Osteocyte (in vitro differentiated cells): ENCODE results near the gene CST9L. TPM values are rescaled to one million over a fixed set of nuclear protein-coding genes. Genes with fewer than 3 reads are reported as not detected.

Experiments
- DNase-seq: peaks from one replicate; pipeline ENCODE4 v3.0.0; 2021; ENCODE audit warnings: mixed read lengths; ENCODE audit not compliant: unreplicated experiment; ENCODE audit errors: extremely low spot score
- H3K27ac Mint-ChIP-seq: one replicate; pipeline ENCODE4 v1.8.0; 2021; ENCODE audit warnings: mild to moderate bottlenecking, mixed read lengths; ENCODE audit not compliant: unreplicated experiment
- H3K27me3 Mint-ChIP-seq: one replicate; pipeline ENCODE4 v1.8.0; 2021; ENCODE audit warnings: mixed read lengths; ENCODE audit not compliant: unreplicated experiment
- H3K36me3 Mint-ChIP-seq: one replicate; pipeline ENCODE4 v1.8.0; 2021; ENCODE audit warnings: mixed read lengths; ENCODE audit not compliant: unreplicated experiment
- H3K4me1 Mint-ChIP-seq: one replicate; pipeline ENCODE4 v1.8.0; 2021; ENCODE audit warnings: mixed read lengths; ENCODE audit not compliant: unreplicated experiment
- H3K4me3 Mint-ChIP-seq: one replicate; pipeline ENCODE4 v1.8.0; 2021; ENCODE audit warnings: mild to moderate bottlenecking, moderate library complexity, mixed read lengths; ENCODE audit not compliant: unreplicated experiment
- H3K9me3 Mint-ChIP-seq: one replicate; pipeline ENCODE4 v1.8.0; 2021; ENCODE audit warnings: mixed read lengths; ENCODE audit not compliant: unreplicated experiment
- long read RNA-seq: library from polyadenylated mRNA; unstranded; transcript quantifications from one replicate; pipeline ENCODE4 v2.0.0, GENCODE V29; 2021
- total RNA-seq: library from RNA; stranded (reverse); gene quantifications from 2 replicates; pipeline ENCODE4 v1.2.1, GENCODE V29; 2021
- TF ChIP-seq, protein P1 (sequence below): fragments of 200-600 bp; sonication (generic); IDR thresholded peaks from 2 replicates; pipeline ENCODE4 v1.5.0; 2021; ENCODE audit warnings: antibody characterized with exemption, mild to moderate bottlenecking, moderate library complexity

CST9L gene, protein sequence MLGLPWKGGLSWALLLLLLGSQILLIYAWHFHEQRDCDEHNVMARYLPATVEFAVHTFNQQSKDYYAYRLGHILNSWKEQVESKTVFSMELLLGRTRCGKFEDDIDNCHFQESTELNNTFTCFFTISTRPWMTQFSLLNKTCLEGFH
- total RNA-seq, result not detected in 2 replicates
- long read RNA-seq, result 0 reads

- no peak within 1 kb of the TSS for H3K4me3 Mint-ChIP-seq
- no peaks in the 10 kb centered on the region for H3K9me3 Mint-ChIP-seq
- H3K36me3 Mint-ChIP-seq, result no peaks in the 10 kb centered on the region
- no peak for DNase-seq
- peaks cover 25% of the 10 kb centered on the region for H3K27me3 Mint-ChIP-seq
- no peak within 1 kb of the TSS for H3K27ac Mint-ChIP-seq
- TF ChIP-seq, protein P1, sequence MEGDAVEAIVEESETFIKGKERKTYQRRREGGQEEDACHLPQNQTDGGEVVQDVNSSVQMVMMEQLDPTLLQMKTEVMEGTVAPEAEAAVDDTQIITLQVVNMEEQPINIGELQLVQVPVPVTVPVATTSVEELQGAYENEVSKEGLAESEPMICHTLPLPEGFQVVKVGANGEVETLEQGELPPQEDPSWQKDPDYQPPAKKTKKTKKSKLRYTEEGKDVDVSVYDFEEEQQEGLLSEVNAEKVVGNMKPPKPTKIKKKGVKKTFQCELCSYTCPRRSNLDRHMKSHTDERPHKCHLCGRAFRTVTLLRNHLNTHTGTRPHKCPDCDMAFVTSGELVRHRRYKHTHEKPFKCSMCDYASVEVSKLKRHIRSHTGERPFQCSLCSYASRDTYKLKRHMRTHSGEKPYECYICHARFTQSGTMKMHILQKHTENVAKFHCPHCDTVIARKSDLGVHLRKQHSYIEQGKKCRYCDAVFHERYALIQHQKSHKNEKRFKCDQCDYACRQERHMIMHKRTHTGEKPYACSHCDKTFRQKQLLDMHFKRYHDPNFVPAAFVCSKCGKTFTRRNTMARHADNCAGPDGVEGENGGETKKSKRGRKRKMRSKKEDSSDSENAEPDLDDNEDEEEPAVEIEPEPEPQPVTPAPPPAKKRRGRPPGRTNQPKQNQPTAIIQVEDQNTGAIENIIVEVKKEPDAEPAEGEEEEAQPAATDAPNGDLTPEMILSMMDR, result no peak
- no peaks in the 10 kb centered on the region for H3K4me1 Mint-ChIP-seq
Measured at GRCh38 chr20:23568320-23568970, at the start of gene CST9L. Gene CST9L, minus strand, starts transcription at chr20:23568484. Its CDS starts 34 bp downstream, at chr20:23568450.

DNA sequence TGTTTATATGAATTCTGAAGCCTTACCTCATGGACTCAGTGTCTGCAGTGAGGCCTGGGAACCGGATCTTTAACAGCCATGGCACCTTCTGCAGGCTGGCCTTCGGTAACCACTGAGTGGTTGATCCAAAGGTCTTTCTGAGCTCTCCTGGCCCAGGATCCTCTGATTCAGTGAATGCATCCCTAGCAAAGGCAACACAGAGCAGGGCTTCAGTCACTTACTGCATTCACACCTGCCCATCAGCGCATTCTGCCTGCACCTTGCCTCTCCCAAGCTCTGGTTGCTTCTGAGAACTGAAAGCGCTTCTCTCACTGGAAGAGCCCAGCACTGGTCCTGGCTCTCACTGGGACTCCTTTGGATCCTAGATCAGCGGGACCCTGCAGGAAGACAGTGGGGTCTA is 45.9 kb upstream of the CST9L start:
- peaks cover 4% of the 10 kb centered on the region for H3K27me3 Mint-ChIP-seq
- no peaks in the 10 kb centered on the region for H3K36me3 Mint-ChIP-seq
- peaks cover 9% of the 10 kb centered on the region for H3K4me1 Mint-ChIP-seq
- no peaks in the 10 kb centered on the region for H3K9me3 Mint-ChIP-seq
- no peak overlapping the region for H3K4me3 Mint-ChIP-seq
- DNase-seq, result no peak
- TF ChIP-seq, protein P1, result no peak
- H3K27ac Mint-ChIP-seq, result no peak overlapping the region

DNA sequence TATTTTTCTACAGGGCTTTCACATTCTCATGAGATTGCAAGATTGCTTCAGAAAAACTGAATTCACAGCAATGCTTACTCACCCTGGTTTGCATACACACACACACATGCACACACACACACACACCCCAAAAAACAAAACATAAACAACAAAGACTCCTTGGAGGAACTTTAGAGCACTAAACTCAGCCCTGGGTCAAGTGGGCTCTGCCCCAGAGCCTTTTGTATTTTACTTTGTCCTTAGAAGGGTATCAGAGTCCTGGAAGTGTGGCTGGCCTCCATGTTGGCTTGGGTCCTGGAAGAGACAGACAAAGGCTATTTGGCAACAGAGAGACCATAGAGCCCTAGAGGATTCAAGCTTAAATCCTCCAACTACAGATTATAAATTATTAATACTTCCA is 45.4 kb upstream of the CST9L start:
- no peaks in the 10 kb centered on the region for H3K9me3 Mint-ChIP-seq
- no peak for DNase-seq
- peaks cover 4% of the 10 kb centered on the region for H3K27me3 Mint-ChIP-seq
- TF ChIP-seq, protein P1, result no peak
- no peaks in the 10 kb centered on the region for H3K36me3 Mint-ChIP-seq
- H3K4me3 Mint-ChIP-seq, result no peak overlapping the region
- H3K4me1 Mint-ChIP-seq, result peaks cover 13% of the 10 kb centered on the region
- no peak overlapping the region for H3K27ac Mint-ChIP-seq

GRCh38 chr20:23612396-23612795 is 44.1 kb upstream of the CST9L start:
- Mint-ChIP-seq H3K4me3 (no peak overlapping the region), H3K9me3 (no peaks in the 10 kb centered on the region), H3K36me3 (no peaks in the 10 kb centered on the region)

GRCh38 chr20:23609486-23610109 is 41.3 kb upstream of the CST9L start:
- H3K4me3 Mint-ChIP-seq, result no peak overlapping the region

More at GRCh38 chr20:23612396-23612795, 44.1 kb upstream of the CST9L start:
- Mint-ChIP-seq H3K4me1 (peaks cover 13% of the 10 kb centered on the region), H3K27ac (no peak overlapping the region), H3K27me3 (no peaks in the 10 kb centered on the region)
- TF ChIP-seq, protein P1, result no peak
- no peak for DNase-seq

More at GRCh38 chr20:23609486-23610109, 41.3 kb upstream of the CST9L start:
- H3K4me1 Mint-ChIP-seq, result peaks cover 20% of the 10 kb centered on the region
- no peak for DNase-seq
- no peak overlapping the region for H3K27ac Mint-ChIP-seq
- TF ChIP-seq, protein P1, result no peak
- no peaks in the 10 kb centered on the region for H3K36me3 Mint-ChIP-seq
- peaks cover 5% of the 10 kb centered on the region for H3K27me3 Mint-ChIP-seq
- no peaks in the 10 kb centered on the region for H3K9me3 Mint-ChIP-seq
